ENCODE results near the gene KLF7. TPM values are rescaled to one million over a fixed set of nuclear protein-coding genes. Genes with fewer than 3 reads are reported as not detected.

KLF7 gene
- polyA plus RNA-seq, 1 donor from 2014 or later, result 31.5 TPM

DNA sequence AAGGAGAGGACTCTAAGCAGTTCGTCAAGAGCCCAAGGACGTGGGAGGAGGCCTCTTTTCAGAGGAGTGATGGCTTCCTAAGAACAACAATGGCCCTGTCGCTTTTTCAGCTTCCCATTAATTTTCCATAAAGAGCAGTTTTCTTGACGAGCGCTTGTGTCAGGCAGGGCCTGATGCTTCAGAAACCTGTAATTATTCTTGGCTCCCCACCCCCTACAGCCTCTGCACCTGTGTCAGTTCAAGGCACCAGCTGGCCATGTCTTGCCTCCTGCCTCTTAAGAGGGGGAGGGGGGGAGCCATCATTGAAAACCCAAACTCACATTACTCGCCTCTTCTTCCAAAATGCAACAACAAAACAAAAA is 32.3 kb downstream of the KLF7 start:
- Histone ChIP-seq H3K79me2 (replicated peaks; ENCODE audit: insufficient read depth, low read length) (peaks cover 100% of the 10 kb centered on the region), H3K9me2 (ENCODE audit: insufficient read depth, low read length) (no peaks in the 10 kb centered on the region), H3K36me3 (ENCODE audit: insufficient read depth, low read length) (peaks cover 4% of the 10 kb centered on the region), H3K27ac (ENCODE audit: low read length) (peak overlapping the region; percentile 81), H3K9ac (ENCODE audit: low read length) (peak overlapping the region; percentile 49), H4K20me1 (ENCODE audit: insufficient read depth) (peaks cover 78% of the 10 kb centered on the region), H3K9me3 (ENCODE audit: low read length) (no peaks in the 10 kb centered on the region), H3K27me3 (ENCODE audit: insufficient read depth, low read depth, low read length) (no peaks in the 10 kb centered on the region), H3K4me3 (ENCODE audit: low read length) (peak overlapping the region; percentile 55), H3K4me2 (ENCODE audit: low read length) (peak overlapping the region; percentile 62), H2AFZ (ENCODE audit: low read depth, low read length) (no peak overlapping the region), H3F3A (ENCODE audit: insufficient read depth, low read length, poor library complexity, severe bottlenecking) (peaks cover 6% of the 10 kb centered on the region)
- TF ChIP-seq RAD21 (conservative IDR thresholded peaks at IDR 0.05) (peak; percentile 28), EP300 (conservative IDR thresholded peaks at IDR 0.05; ENCODE audit: poor library complexity, severe bottlenecking) (peak; percentile 79), POLR2AphosphoS5 (IDR thresholded peaks at IDR 0.05) (peak; percentile 59), EZH2 (IDR thresholded peaks at IDR 0.05; ENCODE audit: borderline replicate concordance, insufficient read depth, low read length, poor library complexity, severe bottlenecking) (no peak)

DNA sequence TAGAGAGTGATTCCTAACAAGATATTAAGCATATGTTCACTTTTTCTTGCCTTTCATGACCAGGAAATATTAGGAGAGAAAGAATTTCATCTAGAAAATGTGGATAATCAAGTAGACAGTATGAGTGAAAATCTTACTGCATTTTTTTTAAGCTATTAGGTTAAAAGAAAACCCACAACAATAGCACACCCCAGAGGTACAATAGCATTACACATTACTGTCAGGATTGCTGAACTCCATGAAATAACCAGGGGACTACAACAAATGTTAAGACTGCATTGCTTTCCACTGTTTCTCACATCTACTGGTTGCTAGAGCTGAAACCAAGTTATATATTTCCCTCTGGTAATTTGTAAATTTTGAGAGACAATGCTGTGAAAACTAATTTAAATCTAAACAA is 33.7 kb downstream of the KLF7 start:
- Histone ChIP-seq H3K4me3 (ENCODE audit: low read length) (peak overlapping the region; percentile 55), H3K36me3 (ENCODE audit: insufficient read depth, low read length) (peaks cover 7% of the 10 kb centered on the region), H3K4me2 (ENCODE audit: low read length) (peak overlapping the region; percentile 62), H4K20me1 (ENCODE audit: insufficient read depth) (peaks cover 67% of the 10 kb centered on the region), H3K9me3 (ENCODE audit: low read length) (no peaks in the 10 kb centered on the region), H3K9me2 (ENCODE audit: insufficient read depth, low read length) (no peaks in the 10 kb centered on the region), H3K27me3 (ENCODE audit: insufficient read depth, low read depth, low read length) (no peaks in the 10 kb centered on the region), H3K79me2 (replicated peaks; ENCODE audit: insufficient read depth, low read length) (peaks cover 100% of the 10 kb centered on the region), H2AFZ (ENCODE audit: low read depth, low read length) (no peak overlapping the region), H3K27ac (ENCODE audit: low read length) (peak overlapping the region; percentile 81), H3K9ac (ENCODE audit: low read length) (no peak overlapping the region), H3F3A (ENCODE audit: insufficient read depth, low read length, poor library complexity, severe bottlenecking) (peaks cover 6% of the 10 kb centered on the region)
- no peak for TF ChIP-seq RAD21 (conservative IDR thresholded peaks at IDR 0.05)
- TF ChIP-seq MXI1 (conservative IDR thresholded peaks at IDR 0.05; ENCODE audit: poor library complexity, severe bottlenecking), result no peak
- no peak for TF ChIP-seq EP300 (conservative IDR thresholded peaks at IDR 0.05; ENCODE audit: poor library complexity, severe bottlenecking)
- TF ChIP-seq CTCF (IDR thresholded peaks at IDR 0.05; ENCODE audit: poor library complexity, severe bottlenecking), result no peak
- no peak for TF ChIP-seq TAF1 (IDR thresholded peaks at IDR 0.05; ENCODE audit: low read depth)
- TF ChIP-seq POLR2AphosphoS5 (IDR thresholded peaks at IDR 0.05), result no peak
- no peak for TF ChIP-seq SMC3 (conservative IDR thresholded peaks at IDR 0.05; ENCODE audit: poor library complexity)
- TF ChIP-seq EZH2 (IDR thresholded peaks at IDR 0.05; ENCODE audit: borderline replicate concordance, insufficient read depth, low read length, poor library complexity, severe bottlenecking), result no peak
- no peak for TF ChIP-seq REST (IDR thresholded peaks at IDR 0.05; ENCODE audit: borderline replicate concordance)
